Right lobe of liver (tissue), 6 donors: ENCODE data around the gene GAD1. TPM values are rescaled to one million over a fixed set of nuclear protein-coding genes. Genes with fewer than 3 reads are reported as not detected.

Experiments
- ATAC-seq, 4 donors: fragments of 200-7000 bp; cut with Tn5 transposase; one replicate each; pipeline ENCODE4 v1.9.1; 2020; ENCODE audit warnings: mild to moderate bottlenecking in 4 of 4, moderate library complexity in 4 of 4
- DNase-seq, 3 donors: peaks; one replicate each; pipeline ENCODE4 v3.0.0-alpha.2; 2020
- H3K27ac ChIP-seq, 3 donors: fragments of 200-600 bp; one replicate each; pipeline ENCODE4 v1.8.0; 2022
- H3K27me3 ChIP-seq, 2 donors: fragments of 200-600 bp; one replicate each; pipeline ENCODE4 v1.8.0; 2022
- H3K36me3 ChIP-seq, 4 donors: fragments of 200-600 bp; sonication (generic) in 1 of 4; one replicate each; pipeline versions ENCODE4 v1.5.1 to v1.8.0; 2017 to 2022; ENCODE audit warnings: control low read depth in 1 of 4
- H3K4me1 ChIP-seq, 4 donors: fragments of 200-600 bp; sonication (generic) in 1 of 4; one replicate each; pipeline versions ENCODE4 v1.5.1 to v1.8.0; 2017 to 2022; ENCODE audit warnings: control low read depth in 1 of 4
- H3K4me3 ChIP-seq, 3 donors: fragments of 200-600 bp; one replicate each; pipeline ENCODE4 v1.8.0; 2022
- H3K9me3 ChIP-seq, 4 donors: fragments of 200-600 bp; sonication (generic) in 1 of 4; one replicate each; pipeline versions ENCODE4 v1.5.1 to v1.8.0; 2017 to 2022; ENCODE audit warnings: control low read depth in 1 of 4
- POLR2A ChIP-seq: fragments of 450-650 bp; IDR thresholded peaks from one replicate; pipeline ENCODE4 v1.6.1; 2017; ENCODE audit warnings: antibody characterized with exemption, mild to moderate bottlenecking
- WGBS: methylation state at CpG from one replicate; pipeline ENCODE4 v1.1.6; 2018; ENCODE audit warnings: low coverage, low lambda C conversion rate; ENCODE audit not compliant: insufficient coverage; ENCODE audit errors: missing lambda C conversion rate; 5-methylcytosine and 5-hydroxymethylcytosine counted together
- intact Hi-C, 2 donors: fragments of 100-400 bp; cut with DNase I; formaldehyde crosslinking; loops; one replicate each; pipeline versions ENCODE4 v1.11.2 to v1.14.1; 2022
- total RNA-seq, 6 experiments: library from RNA; depleted of rRNA in 2 of 6; stranded (reverse); fragments of >200 nt in 2 of 6; fragmentation: NEBNext Ultra II Directional in 3 of 6; extraction: Animal tissue kit (Norgen Biotek cat#: 25700) in 3 of 6; gene quantifications; one replicate each; pipeline versions ENCODE4 v1.1.0 to v1.2.4, GENCODE V29; 2016 to 2023
- TF ChIP-seq, protein P1 (sequence below), 4 donors: fragments of 200-600 bp in 3 of 4; fragments of 450-650 bp in 1 of 4; IDR thresholded peaks; one replicate each; pipeline versions ENCODE4 v1.5.1 to v1.8.0; 2016 to 2022; ENCODE audit warnings: antibody characterized with exemption in 4 of 4, mild to moderate bottlenecking in 2 of 4
- donor health status: DM: no; HTN: yes; CAD: no.
- donor health status: DM: no; HTN: no; CAD: no.
- donor health status: DM: no; HTN: no; CAD: no.
- donor health status: DM: no; HTN: yes; CAD: no.
- donor health status: DM: no; HTN: yes; CAD: no.

GAD1 gene
- total RNA-seq, 6 experiments from 2014 or later: not detected

DNA sequence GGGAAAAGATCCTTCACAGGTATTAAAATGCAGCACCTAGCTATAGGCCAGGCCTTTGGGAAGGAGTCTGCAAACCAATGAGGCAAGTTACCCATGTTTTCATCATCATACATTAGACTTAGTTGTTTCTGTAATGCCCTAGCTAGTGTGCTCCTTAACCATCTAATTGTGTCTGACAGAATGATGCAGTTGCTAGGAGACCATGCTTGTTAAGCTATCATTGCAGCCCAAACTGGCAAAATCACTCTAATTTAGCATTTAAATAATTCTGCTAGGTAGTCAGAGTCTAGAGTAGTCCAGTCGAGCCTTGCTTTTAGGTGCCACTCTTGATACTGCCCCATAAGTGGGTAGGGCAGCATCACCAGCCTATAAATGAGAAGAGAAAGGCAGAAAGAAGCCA, 34.9 kb downstream of the GAD1 start:
- DNase-seq (no peak), ATAC-seq (no peak)
- no peak overlapping the region for H3K4me3 ChIP-seq
- TF ChIP-seq, protein P1, sequence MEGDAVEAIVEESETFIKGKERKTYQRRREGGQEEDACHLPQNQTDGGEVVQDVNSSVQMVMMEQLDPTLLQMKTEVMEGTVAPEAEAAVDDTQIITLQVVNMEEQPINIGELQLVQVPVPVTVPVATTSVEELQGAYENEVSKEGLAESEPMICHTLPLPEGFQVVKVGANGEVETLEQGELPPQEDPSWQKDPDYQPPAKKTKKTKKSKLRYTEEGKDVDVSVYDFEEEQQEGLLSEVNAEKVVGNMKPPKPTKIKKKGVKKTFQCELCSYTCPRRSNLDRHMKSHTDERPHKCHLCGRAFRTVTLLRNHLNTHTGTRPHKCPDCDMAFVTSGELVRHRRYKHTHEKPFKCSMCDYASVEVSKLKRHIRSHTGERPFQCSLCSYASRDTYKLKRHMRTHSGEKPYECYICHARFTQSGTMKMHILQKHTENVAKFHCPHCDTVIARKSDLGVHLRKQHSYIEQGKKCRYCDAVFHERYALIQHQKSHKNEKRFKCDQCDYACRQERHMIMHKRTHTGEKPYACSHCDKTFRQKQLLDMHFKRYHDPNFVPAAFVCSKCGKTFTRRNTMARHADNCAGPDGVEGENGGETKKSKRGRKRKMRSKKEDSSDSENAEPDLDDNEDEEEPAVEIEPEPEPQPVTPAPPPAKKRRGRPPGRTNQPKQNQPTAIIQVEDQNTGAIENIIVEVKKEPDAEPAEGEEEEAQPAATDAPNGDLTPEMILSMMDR (IDR thresholded peaks at IDR 0.05): no peak
- TF ChIP-seq POLR2A: no peak
- no peaks in the 10 kb centered on the region for H3K9me3 ChIP-seq
- H3K27me3 ChIP-seq: no peaks in the 10 kb centered on the region
- H3K4me1 ChIP-seq: no peaks in the 10 kb centered on the region
- no CpG with 5 or more reads among the region's 1 CpG for WGBS
- intact Hi-C loops: no loop called here
- H3K27ac ChIP-seq: no peak overlapping the region
- H3K36me3 ChIP-seq: no peaks in the 10 kb centered on the region

DNA sequence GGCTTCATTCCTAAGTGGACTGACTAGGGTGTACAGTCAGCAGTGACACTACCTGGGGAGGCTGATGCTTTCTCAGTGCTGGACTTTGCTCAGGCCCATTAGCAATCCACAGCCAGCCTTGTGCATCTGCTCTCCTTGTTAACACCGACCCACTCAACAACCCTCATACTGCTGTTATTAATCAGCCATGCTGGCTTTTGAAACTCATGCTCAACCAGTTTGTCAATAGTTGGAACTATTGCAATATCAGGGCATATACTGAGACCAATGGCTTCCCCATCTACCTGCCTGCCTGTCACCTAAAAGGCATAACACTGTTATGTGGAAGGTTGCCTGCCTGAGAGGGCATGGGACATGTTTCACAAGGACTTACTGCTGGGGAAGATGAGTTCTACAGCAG, 39.4 kb downstream of the GAD1 start:
- WGBS: no CpG with 5 or more reads among the region's 1 CpG
- TF ChIP-seq POLR2A: no peak
- TF ChIP-seq, protein P1 (IDR thresholded peaks at IDR 0.05): no peak
- ATAC-seq: no peak
- intact Hi-C loops: no loop called here
- Histone ChIP-seq H3K36me3 (no peaks in the 10 kb centered on the region), H3K27ac (no peak overlapping the region), H3K4me1 (no peaks in the 10 kb centered on the region), H3K9me3 (no peaks in the 10 kb centered on the region), H3K27me3 (no peaks in the 10 kb centered on the region), H3K4me3 (no peak overlapping the region)
- DNase-seq: no peak

DNA sequence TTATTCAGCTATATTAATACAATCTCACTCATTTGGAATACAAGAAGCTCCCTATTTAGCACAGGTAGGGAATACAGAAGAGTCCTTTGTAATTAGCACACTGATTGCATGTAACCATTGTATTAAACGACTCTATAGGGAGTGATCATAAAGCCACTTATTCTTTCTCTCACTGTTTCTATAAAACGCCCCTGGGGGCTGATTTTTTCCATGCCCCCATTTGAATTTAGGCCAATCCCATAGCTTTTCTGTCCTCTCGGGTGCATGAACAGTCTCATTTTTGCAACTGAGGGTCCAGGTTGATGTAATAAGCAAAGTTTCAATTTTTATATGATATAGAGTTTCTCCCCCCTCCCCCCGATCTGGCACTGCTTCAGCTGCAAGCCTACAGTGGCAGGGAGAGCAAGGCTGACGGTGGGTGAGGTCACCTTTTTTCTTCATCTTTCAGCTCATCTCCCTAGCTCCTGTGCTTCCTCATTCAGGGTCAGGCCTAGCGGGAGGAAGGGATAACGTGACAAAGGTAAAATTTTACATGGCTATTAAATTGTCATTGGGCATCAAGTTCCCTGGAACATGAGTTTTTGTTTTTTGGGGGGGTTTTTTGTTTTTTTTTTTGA, 45.7 kb downstream of the GAD1 start:
- intact Hi-C loops: no loop called here
- Histone ChIP-seq H3K4me3 (no peak overlapping the region), H3K4me1 (no peaks in the 10 kb centered on the region), H3K36me3 (no peaks in the 10 kb centered on the region), H3K27ac (no peak overlapping the region), H3K9me3 (no peaks in the 10 kb centered on the region), H3K27me3 (no peaks in the 10 kb centered on the region)
- ATAC-seq: no peak
- TF ChIP-seq POLR2A: no peak
- TF ChIP-seq, protein P1 (IDR thresholded peaks at IDR 0.05): no peak
- DNase-seq: no peak
- WGBS: 74% methylated on average over 7 of the region's 7 CpGs

DNA sequence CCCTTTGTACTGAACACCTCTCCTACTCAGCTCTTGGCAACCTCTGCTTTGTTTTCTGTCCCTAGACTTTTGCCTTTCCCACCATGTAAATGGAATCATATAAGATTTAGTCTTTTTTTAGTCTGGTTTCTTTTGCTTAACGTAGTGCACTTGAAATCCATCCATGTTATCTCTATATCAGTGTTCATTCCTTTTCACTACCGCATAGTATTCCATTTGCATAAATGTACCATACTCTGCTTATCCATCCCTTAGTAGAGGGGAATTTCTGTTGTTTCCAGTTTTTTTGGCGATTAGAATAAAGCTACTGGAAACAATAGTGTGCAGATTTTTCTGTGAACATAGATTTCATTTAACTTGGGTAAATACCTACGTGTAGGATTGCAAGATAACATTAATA, 46.4 kb downstream of the GAD1 start:
- Histone ChIP-seq H3K27ac (no peak overlapping the region), H3K9me3 (no peaks in the 10 kb centered on the region), H3K27me3 (no peaks in the 10 kb centered on the region), H3K36me3 (no peaks in the 10 kb centered on the region), H3K4me1 (no peaks in the 10 kb centered on the region), H3K4me3 (no peak overlapping the region)
- DNase-seq: no peak
- intact Hi-C loops: no loop called here
- ATAC-seq: no peak
- TF ChIP-seq, protein P1 (IDR thresholded peaks at IDR 0.05): no peak
- 64% methylated on average over 4 of the region's 4 CpGs for WGBS

DNA sequence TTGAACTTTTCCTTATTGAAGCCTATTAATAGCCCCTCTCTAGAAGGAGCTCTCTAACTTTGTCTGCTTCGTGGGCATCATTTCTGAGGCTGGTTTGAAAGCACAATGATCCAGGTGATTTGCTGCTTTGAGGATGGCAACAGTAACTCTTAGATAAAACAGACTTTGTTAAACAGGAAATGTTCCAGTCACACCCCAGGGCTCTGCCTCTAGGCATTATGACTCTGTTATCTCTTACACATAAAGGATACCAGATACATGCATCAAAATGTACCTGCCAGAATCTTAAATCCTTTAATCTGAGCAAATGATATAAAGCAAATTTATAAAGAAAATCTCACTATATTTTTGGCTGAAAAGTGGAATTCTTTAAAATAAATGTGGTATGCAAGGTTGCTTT, 52.3 kb downstream of the GAD1 start:
- 54% methylated on average over 1 of the region's 1 CpG for WGBS
- Histone ChIP-seq H3K27me3 (no peaks in the 10 kb centered on the region), H3K36me3 (no peaks in the 10 kb centered on the region), H3K4me3 (no peak overlapping the region), H3K4me1 (peaks cover 0 to 3% (median 0%) of the 10 kb centered on the region in 4 donors), H3K9me3 (no peaks in the 10 kb centered on the region), H3K27ac (no peak overlapping the region)
- ATAC-seq (no peak), DNase-seq (no peak)
- intact Hi-C loops: no loop called here
- no peak for TF ChIP-seq POLR2A
